GM21528 (cell line): Measurements from ENCODE around the gene DAZAP1.

Experiments
- ATAC-seq: cut with Tn5 transposase; IDR thresholded peaks from one replicate; pipeline ENCODE4 v1.9.1; 2021; ENCODE audit warnings: mild to moderate bottlenecking, moderate library complexity; ENCODE audit not compliant: unreplicated experiment, low FRiP score

The DAZAP1 gene

DNA sequence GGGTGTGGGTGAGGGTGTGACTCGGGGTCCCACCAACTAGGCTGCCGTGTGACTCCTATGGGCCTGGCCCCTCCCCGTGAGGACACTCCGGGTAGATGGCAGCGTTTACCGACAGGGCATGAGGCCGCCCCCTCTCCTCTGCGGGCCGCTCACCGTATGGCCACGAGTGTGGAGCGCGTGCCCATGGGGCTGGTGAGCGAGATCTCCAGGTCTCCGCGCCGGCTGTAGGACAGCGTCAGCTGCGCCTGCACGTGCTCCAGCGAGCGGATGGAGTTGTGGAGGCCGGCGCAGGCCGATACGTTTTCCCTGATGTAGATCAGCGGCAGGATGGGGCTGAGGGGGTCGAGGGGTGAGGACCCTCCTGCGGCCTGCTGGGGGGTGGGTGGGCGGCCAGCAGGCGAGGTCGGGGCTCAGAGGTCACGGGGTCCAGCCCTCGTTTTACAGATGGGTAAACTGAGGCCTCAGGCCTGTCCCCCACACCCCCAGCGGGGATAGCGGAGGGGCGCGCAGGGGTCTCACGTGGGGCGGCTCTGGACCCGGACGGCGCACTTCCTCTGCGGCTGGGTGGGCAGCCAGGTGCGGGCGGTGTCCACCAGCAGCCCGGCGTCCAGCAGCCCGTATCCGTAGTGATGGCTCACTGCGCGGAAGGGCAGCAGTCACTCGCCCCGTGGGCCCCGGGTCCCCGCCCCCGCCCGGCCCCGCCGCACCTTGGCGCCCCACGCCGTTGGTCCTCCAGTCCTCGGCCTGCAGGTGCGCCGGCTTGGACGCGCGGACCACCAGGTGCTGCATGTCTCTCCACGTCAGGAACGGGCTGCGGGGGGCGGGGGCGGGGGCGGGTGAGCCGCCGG is 76.0 kb downstream of the DAZAP1 start:
- no peak for ATAC-seq

DNA sequence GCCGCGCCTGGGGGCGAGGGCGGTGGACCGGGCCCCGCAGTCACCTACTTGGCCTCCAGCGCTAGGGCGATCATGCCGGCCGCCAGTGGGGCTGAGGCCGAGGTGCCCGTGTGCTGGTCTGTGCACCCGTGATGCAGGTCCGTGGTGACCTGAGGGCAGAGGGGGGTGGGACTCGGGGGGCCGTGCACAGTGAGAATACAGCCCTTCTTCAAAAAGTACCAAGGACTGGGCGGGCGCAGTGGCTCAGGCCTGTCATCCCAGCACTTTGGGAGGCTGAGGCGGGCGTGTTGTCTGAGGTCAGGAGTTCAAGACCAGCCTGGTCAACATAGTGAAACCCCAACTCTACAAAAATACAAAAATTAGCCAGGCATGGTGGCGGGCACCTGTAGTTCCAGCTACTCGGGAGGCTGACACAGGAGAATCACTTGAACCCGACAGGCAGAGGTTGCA is 76.6 kb downstream of the DAZAP1 start:
- ATAC-seq = no peak
